H1 (cell line): Measurements from ENCODE around the gene INPP5A. TPM values are rescaled to one million over a fixed set of nuclear protein-coding genes. Genes with fewer than 3 reads are reported as not detected.

Experiments
- CTCF ChIA-PET: fragments of 300-600 bp; sonication (Branson Sonifier 250); formaldehyde crosslinking; loops from one replicate; lab custom pipeline; 2021; ENCODE audit not compliant: partially characterized antibody; lab: Charles Lee
- POLR2A ChIA-PET: fragments of 300-600 bp; sonication (Branson Sonifier 250); formaldehyde crosslinking; loops from one replicate; lab custom pipeline; 2021; ENCODE audit warnings: inconsistent platforms; ENCODE audit not compliant: partially characterized antibody; lab: Charles Lee
- DNase-seq, 2 experiments: peaks; one replicate each; pipeline versions ENCODE4 v3.0.0 to v3.0.0-alpha.2; 2010 to 2022; ENCODE audit warnings: low spot score in 2 of 2, low read depth in 1 of 2, mixed read lengths in 1 of 2
- FAIRE-seq: peaks from 2 replicates; lab custom pipeline; 2011; peaks lifted over from hg19 to GRCh38; lab: Jason Lieb, UNC
- H2AFZ ChIP-seq: 2 replicates; pipeline ENCODE4 v1.8.1; 2012; ENCODE audit warnings: low read length, inconsistent platforms
- H2AK5ac ChIP-seq: 2 replicates; pipeline ENCODE4 v1.6.1; 2013; ENCODE audit warnings: low read depth, low read length
- H2BK120ac ChIP-seq: replicated peaks from 2 replicates; pipeline ENCODE3; 2013; ENCODE audit warnings: low read depth, low read length, inconsistent platforms
- H2BK12ac ChIP-seq: 2 replicates; pipeline ENCODE4 v1.6.1; 2013; ENCODE audit warnings: low read depth, low read length
- H2BK15ac ChIP-seq: 2 replicates; pipeline ENCODE4 v1.6.1; 2013; ENCODE audit warnings: low read length
- H2BK20ac ChIP-seq: 2 replicates; pipeline ENCODE4 v1.6.1; 2013; ENCODE audit warnings: low read length
- H2BK5ac ChIP-seq: 2 replicates; pipeline ENCODE4 v1.6.1; 2013; ENCODE audit warnings: low read depth, low read length
- H3K14ac ChIP-seq: 2 replicates; pipeline ENCODE4 v1.6.1; 2013; ENCODE audit warnings: inconsistent platforms; ENCODE audit not compliant: insufficient read length
- H3K18ac ChIP-seq: 2 replicates; pipeline ENCODE4 v1.6.1; 2013; ENCODE audit warnings: low read length; ENCODE audit errors: extremely low read depth
- H3K23ac ChIP-seq: 2 replicates; pipeline ENCODE4 v1.6.1; 2013; ENCODE audit warnings: inconsistent platforms; ENCODE audit not compliant: insufficient read length
- H3K23me2 ChIP-seq: 2 replicates; pipeline ENCODE4 v1.6.1; 2013; ENCODE audit warnings: low read depth, low read length
- H3K27ac ChIP-seq: 2 replicates; pipeline ENCODE4 v1.6.1; 2011; ENCODE audit warnings: low read depth, low read length, inconsistent platforms
- H3K27me3 ChIP-seq, 4 experiments: replicated peaks in 1 of 4; 1 replicate in 1 of 4; 2 replicates in 3 of 4; pipeline versions ENCODE4 v1.6.1 to v1.8.1; 2011 to 2013; ENCODE audit warnings: low read length in 3 of 4, mild to moderate bottlenecking in 3 of 4, inconsistent platforms in 2 of 4, mixed read lengths in 2 of 4, moderate library complexity in 1 of 4; ENCODE audit not compliant: control insufficient read depth in 3 of 4, insufficient read depth in 3 of 4; ENCODE audit errors: extremely low read depth in 1 of 4
- H3K36me3 ChIP-seq, 4 experiments: 2 replicates each; pipeline versions ENCODE4 v1.6.1 to v1.8.1; 2011 to 2013; ENCODE audit warnings: mild to moderate bottlenecking in 4 of 4, low read length in 3 of 4, moderate library complexity in 2 of 4, control low read depth in 1 of 4, inconsistent platforms in 1 of 4; ENCODE audit not compliant: insufficient read depth in 4 of 4, control insufficient read depth in 2 of 4
- H3K4ac ChIP-seq: replicated peaks from 2 replicates; pipeline ENCODE3; 2013; ENCODE audit warnings: low read length, low read depth, mixed read lengths, inconsistent platforms; ENCODE audit not compliant: insufficient read length
- H3K4me1 ChIP-seq, 4 experiments: replicated peaks in 1 of 4; 1 replicate in 1 of 4; 2 replicates in 3 of 4; pipeline versions ENCODE4 v1.6.1 to v1.8.1; 2011 to 2013; ENCODE audit warnings: low read length in 3 of 4, inconsistent platforms in 2 of 4, mixed read lengths in 1 of 4; ENCODE audit not compliant: insufficient read depth in 4 of 4, control insufficient read depth in 3 of 4
- H3K4me2 ChIP-seq, 2 experiments: 2 replicates each; pipeline versions ENCODE4 v1.6.1 to v1.8.1; 2011 to 2013; ENCODE audit warnings: low read depth in 2 of 2, low read length in 2 of 2, control low read depth in 1 of 2, inconsistent platforms in 1 of 2, mild to moderate bottlenecking in 1 of 2; ENCODE audit not compliant: insufficient read depth in 1 of 2
- H3K4me3 ChIP-seq, 4 experiments: fragments of 200-600, 300-600 bp in 1 of 4; sonication (generic), shearing (Covaris generic), sonication (Bioruptor Twin) in 1 of 4; 2 replicates each; pipeline versions ENCODE4 v1.5.1 to v1.8.1; 2011 to 2016; ENCODE audit warnings: low read length in 4 of 4, low read depth in 3 of 4, control low read depth in 2 of 4, inconsistent platforms in 2 of 4, mild to moderate bottlenecking in 2 of 4, mixed read lengths in 1 of 4, moderate library complexity in 1 of 4; ENCODE audit not compliant: insufficient read depth in 2 of 4; ENCODE audit errors: extremely low read depth in 1 of 4
- H3K56ac ChIP-seq: replicated peaks from 2 replicates; pipeline ENCODE3; 2013; ENCODE audit warnings: low read depth, mild to moderate bottlenecking, mixed read lengths, low read length, inconsistent platforms; ENCODE audit not compliant: insufficient read length
- H3K79me1 ChIP-seq: 2 replicates; pipeline ENCODE4 v1.6.1; 2013; ENCODE audit warnings: low read depth, low read length, control low read depth
- H3K79me2 ChIP-seq, 2 experiments: 2 replicates each; pipeline versions ENCODE4 v1.6.1 to v1.8.1; 2012 to 2013; ENCODE audit warnings: low read length in 2 of 2, mild to moderate bottlenecking in 2 of 2, inconsistent platforms in 1 of 2; ENCODE audit not compliant: insufficient read depth in 2 of 2, control insufficient read depth in 1 of 2
- H3K9ac ChIP-seq, 4 experiments: replicated peaks in 1 of 4; 1 replicate in 1 of 4; 2 replicates in 3 of 4; pipeline versions ENCODE4 v1.6.1 to v1.8.1; 2011 to 2013; ENCODE audit warnings: low read depth in 3 of 4, low read length in 3 of 4, control low read depth in 2 of 4, mild to moderate bottlenecking in 2 of 4, moderate library complexity in 2 of 4, inconsistent platforms in 1 of 4; ENCODE audit errors: extremely low read depth in 1 of 4
- H3K9me3 ChIP-seq, 2 experiments: 2 replicates each; pipeline versions ENCODE4 v1.6.1 to v1.8.1; 2012 to 2013; ENCODE audit warnings: mild to moderate bottlenecking in 2 of 2, moderate library complexity in 2 of 2, control low read depth in 1 of 2, inconsistent platforms in 1 of 2, low read depth in 1 of 2, low read length in 1 of 2, mixed read lengths in 1 of 2; ENCODE audit not compliant: insufficient read depth in 2 of 2
- H4K20me1 ChIP-seq, 2 experiments: replicated peaks in 1 of 2; 2 replicates each; pipeline versions ENCODE3 to v1.8.1; 2011 to 2013; ENCODE audit warnings: inconsistent platforms in 2 of 2, low read length in 2 of 2, mild to moderate bottlenecking in 1 of 2; ENCODE audit not compliant: insufficient read depth in 2 of 2, control insufficient read depth in 1 of 2
- H4K5ac ChIP-seq: 2 replicates; pipeline ENCODE4 v1.6.1; 2013; ENCODE audit warnings: low read length, low read depth, mixed read lengths, inconsistent platforms; ENCODE audit not compliant: insufficient read length
- H4K8ac ChIP-seq: 2 replicates; pipeline ENCODE4 v1.8.0; 2013; ENCODE audit warnings: mild to moderate bottlenecking, moderate library complexity, low read length, inconsistent platforms; ENCODE audit not compliant: insufficient read depth; ENCODE audit errors: extremely low read depth
- H4K91ac ChIP-seq: replicated peaks from 2 replicates; pipeline ENCODE3; 2013; ENCODE audit warnings: low read length, mixed read lengths, inconsistent platforms; ENCODE audit not compliant: insufficient read length
- ATF2 ChIP-seq: IDR thresholded peaks from 2 replicates; pipeline ENCODE4 v1.6.1; 2012; ENCODE audit warnings: low read length, inconsistent platforms
- BCL11A ChIP-seq, 2 experiments: IDR thresholded peaks; one replicate each; pipeline ENCODE4 v1.6.1; 2011; ENCODE audit warnings: low read depth in 2 of 2, low read length in 2 of 2, mild to moderate bottlenecking in 2 of 2
- EGR1 ChIP-seq: IDR thresholded peaks from 2 replicates; pipeline ENCODE4 v1.6.1; 2011; ENCODE audit warnings: low read depth, low read length, borderline replicate concordance
- POLR2AphosphoS5 ChIP-seq: IDR thresholded peaks from 2 replicates; pipeline ENCODE4 v1.6.1; 2011; ENCODE audit warnings: low read depth, low read length
- POU5F1 ChIP-seq: IDR thresholded peaks from 2 replicates; pipeline ENCODE4 v1.6.1; 2011; ENCODE audit warnings: low read depth, mild to moderate bottlenecking, low read length, moderate library complexity
- RBBP5 ChIP-seq: IDR thresholded peaks from 2 replicates; pipeline ENCODE4 v1.7.1; 2012; ENCODE audit warnings: low read depth, mild to moderate bottlenecking, inconsistent platforms, low read length, moderate library complexity, borderline replicate concordance
- SIX5 ChIP-seq: IDR thresholded peaks from 2 replicates; pipeline ENCODE4 v1.6.1; 2011; ENCODE audit warnings: mild to moderate bottlenecking, low read depth, low read length
- SP4 ChIP-seq: IDR thresholded peaks from 2 replicates; pipeline ENCODE4 v1.6.1; 2012; ENCODE audit warnings: low read length, inconsistent platforms
- TBP ChIP-seq: IDR thresholded peaks from 2 replicates; pipeline ENCODE4 v1.6.1; 2011; ENCODE audit warnings: low read depth, low read length, improper control_type of control experiment
- USF2 ChIP-seq: IDR thresholded peaks from 2 replicates; pipeline ENCODE4 v1.6.1; 2011; ENCODE audit warnings: low read length, improper control_type of control experiment
- WGBS, 2 experiments: shearing (Covaris generic) in 1 of 2; methylation state at CpG; one replicate each; pipeline versions ENCODE4 v1.1.6 to v1.1.7; 2013 to 2015; ENCODE audit warnings: low lambda C conversion rate in 2 of 2, mixed read lengths in 2 of 2, inconsistent platforms in 1 of 2, low coverage in 1 of 2, missing lambda C conversion rate in 1 of 2; ENCODE audit not compliant: insufficient replicate concordance in 2 of 2, insufficient coverage in 1 of 2, insufficient read length in 1 of 2; ENCODE audit errors: extremely low coverage in 1 of 2, missing lambda C conversion rate in 1 of 2; 5-methylcytosine and 5-hydroxymethylcytosine counted together
- polyA plus RNA-seq, 7 experiments: library from polyadenylated mRNA; depleted of rRNA in 3 of 7; stranded (reverse) in 5 of 7; unstranded in 2 of 7; fragments of >200 nt in 5 of 7; fragments of 200-250 nt in 2 of 7; gene quantifications; 1 replicate in 5 of 7; 2 replicates in 1 of 7; 4 replicates in 1 of 7; pipeline versions ENCODE4 v1.2.1 to v1.2.3, GENCODE V29; 2011 to 2013; ENCODE audit warnings: missing spikeins in 2 of 7, mixed read lengths in 2 of 7
- total RNA-seq: library from RNA; stranded (reverse); fragmentation: NEBNext Ultra II Directional; extraction: Animal tissue kit (Norgen Biotek cat#: 25700); gene quantifications from 2 replicates; pipeline ENCODE4 v1.2.1, GENCODE V29; 2021

The INPP5A gene
- total and polyA plus RNA-seq, 2 of the 8 experiments (the other 6 are each of a cell fraction or from before 2014, with no cell fraction given), result 19.7 to 27.5 TPM

- DNase-seq, result no peak
- no peaks in the 10 kb centered on the region for H3K36me3 ChIP-seq
- peaks cover 0 to 12% of the 10 kb centered on the region in 2 experiments; a peak in 1 of 4 replicates for H3K9me3 ChIP-seq
- 95% methylated on average over 25 of the region's 25 CpGs; no CpG with 5 or more reads in 1 of the 2 experiments for WGBS, 2 experiments
- H4K8ac ChIP-seq, result no peak overlapping the region
- H3K23me2 ChIP-seq, result no peaks in the 10 kb centered on the region
- H3K4ac ChIP-seq, result no peak overlapping the region
- no peak overlapping the region for H4K91ac ChIP-seq
- H2AFZ ChIP-seq, result no peak overlapping the region
- H3K4me3 ChIP-seq, result no peak overlapping the region
- peaks cover 4% of the 10 kb centered on the region; the same call in 1 of the 2 replicates for H3K79me1 ChIP-seq
- no peaks in the 10 kb centered on the region for H3K27me3 ChIP-seq
- no peak overlapping the region for H4K5ac ChIP-seq
- no peaks in the 10 kb centered on the region for H4K20me1 ChIP-seq
- H2AK5ac ChIP-seq, result no peak overlapping the region
- H3K27ac ChIP-seq, result no peak overlapping the region
- no peak overlapping the region for H3K18ac ChIP-seq
- no peaks in the 10 kb centered on the region; a peak in 1 of 4 replicates for H3K79me2 ChIP-seq
- no peak overlapping the region for H2BK20ac ChIP-seq
- H3K23ac ChIP-seq, result no peak overlapping the region
- H2BK12ac ChIP-seq, result no peak overlapping the region; the same call in 1 of the 2 replicates
- no peak overlapping the region for H2BK120ac ChIP-seq
- H3K14ac ChIP-seq, result no peak overlapping the region
- no peak for FAIRE-seq
- H3K56ac ChIP-seq, result no peak overlapping the region
- H3K9ac ChIP-seq, result no peak overlapping the region; a peak in 1 of 7 replicates
- H3K4me1 ChIP-seq, result no peaks in the 10 kb centered on the region
- H3K4me2 ChIP-seq, result no peak overlapping the region
- CTCF ChIA-PET, result no interaction called here
- H2BK15ac ChIP-seq, result no peak overlapping the region
- POLR2A ChIA-PET, result interaction anchor here (1.6 kb wide), 1 partner anchor 23 kb away, joined by 3 read pairs; no protein-coding TSS in a partner anchor
- no peak overlapping the region for H2BK5ac ChIP-seq
- TF ChIP-seq EGR1, result no peak
- TF ChIP-seq POU5F1, result no peak
- no peak for TF ChIP-seq BCL11A (IDR thresholded peaks at IDR 0.05; ENCODE audit: low read depth in 2 of 2, low read length in 2 of 2)
- TF ChIP-seq SIX5, result no peak
- TF ChIP-seq ATF2, result no peak
- no peak for TF ChIP-seq RBBP5
- TF ChIP-seq TBP, result no peak
- no peak for TF ChIP-seq SP4
- TF ChIP-seq POLR2AphosphoS5, result no peak
- no peak for TF ChIP-seq USF2
These were observed 144.5 kb downstream of the INPP5A start for GRCh38 chr10:132681858-132682755.
